Activated CD8-positive, alpha-beta memory T cell treated with anti-CD3 and anti-CD28 coated beads for 4 hours (primary cell): ENCODE results near the gene CHMP4B.

Experiments
- DNase-seq, 2 donors: peaks; one replicate each; pipeline ENCODE4 v3.0.0-alpha.2; 2020; ENCODE audit warnings: low read depth in 2 of 2

The CHMP4B gene

GRCh38 chr20:33900521-33901131, 89.5 kb downstream of the CHMP4B start:
- DNase-seq = no peak

- no peak for DNase-seq
Measured at GRCh38 chr20:33901132-33901523, 90.0 kb downstream of the CHMP4B start.

GRCh38 chr20:33902011-33902410, 90.9 kb downstream of the CHMP4B start:
- DNase-seq = no peak
